Ovary (tissue), 3 donors: Measurements from ENCODE around the gene CNTFR.

Source experiments
- POLR2A ChIP-seq: fragments of 450-650 bp; IDR thresholded peaks from one replicate; pipeline ENCODE4 v1.6.1; 2017; ENCODE audit warnings: antibody characterized with exemption, mild to moderate bottlenecking, moderate library complexity
- TF ChIP-seq, protein P1 (sequence below), 3 donors: fragments of 450-650 bp in 2 of 3; fragments of 200-600 bp in 1 of 3; IDR thresholded peaks; one replicate each; pipeline versions ENCODE4 v1.5.1 to v1.8.0; 2016 to 2022; ENCODE audit warnings: antibody characterized with exemption in 3 of 3, mild to moderate bottlenecking in 1 of 3
- donor health status: DM: no; HTN: no; CAD: no.

GRCh38 chr9:34519321-34520020, 70.1 kb downstream of the CNTFR start:
- TF ChIP-seq POLR2A, result no peak
- TF ChIP-seq, protein P1, sequence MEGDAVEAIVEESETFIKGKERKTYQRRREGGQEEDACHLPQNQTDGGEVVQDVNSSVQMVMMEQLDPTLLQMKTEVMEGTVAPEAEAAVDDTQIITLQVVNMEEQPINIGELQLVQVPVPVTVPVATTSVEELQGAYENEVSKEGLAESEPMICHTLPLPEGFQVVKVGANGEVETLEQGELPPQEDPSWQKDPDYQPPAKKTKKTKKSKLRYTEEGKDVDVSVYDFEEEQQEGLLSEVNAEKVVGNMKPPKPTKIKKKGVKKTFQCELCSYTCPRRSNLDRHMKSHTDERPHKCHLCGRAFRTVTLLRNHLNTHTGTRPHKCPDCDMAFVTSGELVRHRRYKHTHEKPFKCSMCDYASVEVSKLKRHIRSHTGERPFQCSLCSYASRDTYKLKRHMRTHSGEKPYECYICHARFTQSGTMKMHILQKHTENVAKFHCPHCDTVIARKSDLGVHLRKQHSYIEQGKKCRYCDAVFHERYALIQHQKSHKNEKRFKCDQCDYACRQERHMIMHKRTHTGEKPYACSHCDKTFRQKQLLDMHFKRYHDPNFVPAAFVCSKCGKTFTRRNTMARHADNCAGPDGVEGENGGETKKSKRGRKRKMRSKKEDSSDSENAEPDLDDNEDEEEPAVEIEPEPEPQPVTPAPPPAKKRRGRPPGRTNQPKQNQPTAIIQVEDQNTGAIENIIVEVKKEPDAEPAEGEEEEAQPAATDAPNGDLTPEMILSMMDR (IDR thresholded peaks at IDR 0.05), result no peak
